Measurements from ENCODE around the gene ARTN.

- TF ChIP-seq CTCF (conservative IDR thresholded peaks at IDR 0.05; ENCODE audit: low read length) (no peak), EZH2phosphoT487 (IDR thresholded peaks at IDR 0.05; ENCODE audit: borderline replicate concordance) (no peak)
Observed at GRCh38 chr1:43957407-43958040, 23.9 kb downstream of the ARTN start.

Measured in Loucy (cell line).